UCSD-AML1 (cell line): ENCODE results near the gene RBM39.
"Not testable (repeated sequence)": the region's sequence is repeated elsewhere in the genome, so short reads cannot be mapped to it uniquely, and the experiment has no call there.

Experiments used
- DNase-seq: peaks from one replicate; lab custom pipeline; 2025; ENCODE audit not compliant: unreplicated experiment; lab: John Stamatoyannopoulos, UW

RBM39 gene

DNA sequence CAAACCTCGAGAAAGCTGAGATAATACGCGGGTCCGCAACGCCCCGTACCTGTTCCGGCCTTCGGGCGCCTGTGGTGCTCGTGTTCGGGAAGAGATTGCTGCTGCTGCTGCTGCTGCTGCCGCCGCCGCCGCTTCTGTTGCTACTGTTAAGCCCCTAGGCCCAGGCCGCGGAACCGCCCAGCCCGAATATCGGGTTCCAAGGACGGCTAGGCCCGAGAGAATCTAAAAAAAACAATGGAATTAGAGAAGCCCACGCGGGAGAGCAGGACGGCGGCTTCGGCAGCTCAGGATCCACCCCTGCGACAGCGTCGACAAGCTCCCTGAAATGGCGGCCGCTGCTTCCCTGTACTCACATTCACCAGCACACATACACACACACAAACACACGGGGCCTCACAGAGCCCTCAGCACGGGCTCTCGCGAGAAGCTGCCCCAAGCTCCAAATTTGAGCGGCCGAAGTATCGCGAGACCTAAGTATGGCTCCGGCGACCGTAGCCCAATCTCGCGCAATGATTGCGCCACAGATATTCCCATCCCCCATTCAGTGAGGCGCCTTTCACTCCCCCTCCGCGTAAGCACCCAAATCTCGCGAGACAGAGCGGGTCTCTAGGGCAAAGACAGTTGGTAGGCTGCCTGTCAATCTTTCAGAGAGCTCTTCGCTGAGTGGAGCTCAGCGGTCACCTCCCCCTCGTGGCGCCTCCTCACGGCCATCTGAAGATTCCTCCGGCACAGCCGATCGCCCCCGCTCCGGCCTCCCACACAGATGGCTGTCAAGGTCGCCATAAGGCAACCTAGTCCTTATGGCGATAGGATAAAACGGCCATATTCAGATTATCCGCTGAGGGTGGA, at the start of gene RBM39:
RBM39 (minus strand) TSS at position 369 of the 849 bp plus-strand sequence. CDS start 1,386 bp downstream, outside the sequence.
- DNase-seq: peak; percentile 99

DNA sequence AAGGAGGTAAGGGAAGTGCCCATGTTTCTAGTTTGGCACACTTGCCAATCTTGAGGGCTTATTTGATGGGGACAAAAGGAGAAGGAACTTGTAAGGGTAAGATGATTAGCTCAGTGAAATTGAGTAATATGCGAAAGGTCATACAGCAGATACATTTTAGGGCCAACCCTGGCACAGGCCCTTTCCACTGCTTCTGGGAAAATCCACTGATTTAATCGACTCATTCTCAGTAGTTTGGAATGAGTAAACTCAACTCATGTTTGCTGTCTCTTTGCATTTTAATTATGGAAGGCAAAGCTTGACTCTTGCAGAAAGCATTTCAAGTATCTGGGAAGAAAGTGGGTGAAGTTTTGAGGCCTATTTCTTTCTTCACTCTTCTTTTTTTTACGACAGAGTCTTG, 49.8 kb upstream of the RBM39 start:
- no peak for DNase-seq

DNA sequence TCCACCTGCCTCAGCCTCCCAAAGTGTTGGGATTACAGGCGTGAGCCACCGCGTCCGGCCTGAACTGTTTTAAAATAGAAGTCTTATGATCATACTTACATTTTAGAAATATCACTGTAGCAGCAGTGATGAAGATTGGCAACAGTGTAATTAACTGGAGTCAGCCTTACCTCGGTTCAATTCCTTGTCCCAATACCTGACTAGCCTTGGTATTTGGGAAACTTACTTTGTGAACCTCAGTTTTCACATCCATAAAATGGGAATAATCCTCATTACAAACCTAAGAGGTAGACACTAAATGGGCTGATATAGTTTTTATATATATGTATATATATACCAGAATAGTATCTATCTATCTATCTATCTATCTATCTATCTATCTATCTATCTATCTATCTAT, 49.0 kb upstream of the RBM39 start:
- DNase-seq: no peak

DNA sequence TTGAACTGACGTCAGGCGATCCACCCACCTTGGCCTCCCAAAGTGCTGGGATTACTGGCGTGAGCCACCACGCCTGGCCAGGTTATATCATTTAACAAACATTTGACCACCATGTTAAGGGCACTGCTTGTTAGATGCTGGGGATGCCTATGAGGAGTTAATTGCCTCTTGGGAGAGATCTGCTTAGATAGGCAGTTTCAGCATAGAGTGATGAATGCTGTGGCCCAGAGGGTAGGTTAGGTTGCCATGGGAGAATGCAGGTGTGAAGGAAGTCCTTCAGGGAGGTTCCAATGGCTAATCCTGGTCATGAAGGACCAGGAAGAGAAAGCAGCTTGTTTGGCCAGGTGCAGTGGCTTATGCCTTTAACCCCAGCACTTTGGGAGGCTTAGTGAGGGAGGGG, 46.7 kb upstream of the RBM39 start:
- DNase-seq: no peak

DNA sequence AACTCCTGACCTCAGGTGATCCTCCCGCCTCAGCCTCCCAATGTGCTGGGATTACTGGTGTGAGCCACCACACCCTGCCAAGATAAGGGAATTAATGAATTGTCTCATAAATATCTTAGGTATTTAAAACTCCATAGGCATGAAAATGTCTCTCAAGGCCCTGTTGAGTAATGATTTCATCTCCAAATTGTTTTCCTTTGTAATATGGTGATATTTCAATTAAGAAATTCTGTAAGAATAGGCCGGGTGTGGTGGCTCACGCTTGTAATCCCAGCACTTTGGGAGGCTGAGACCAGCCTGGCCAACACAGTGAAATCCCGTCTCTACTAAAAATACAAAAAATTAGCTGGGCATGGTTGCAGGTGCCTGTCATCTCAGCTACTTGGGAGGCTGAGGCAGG, 43.5 kb upstream of the RBM39 start:
- not testable (repeated sequence) for DNase-seq

DNA sequence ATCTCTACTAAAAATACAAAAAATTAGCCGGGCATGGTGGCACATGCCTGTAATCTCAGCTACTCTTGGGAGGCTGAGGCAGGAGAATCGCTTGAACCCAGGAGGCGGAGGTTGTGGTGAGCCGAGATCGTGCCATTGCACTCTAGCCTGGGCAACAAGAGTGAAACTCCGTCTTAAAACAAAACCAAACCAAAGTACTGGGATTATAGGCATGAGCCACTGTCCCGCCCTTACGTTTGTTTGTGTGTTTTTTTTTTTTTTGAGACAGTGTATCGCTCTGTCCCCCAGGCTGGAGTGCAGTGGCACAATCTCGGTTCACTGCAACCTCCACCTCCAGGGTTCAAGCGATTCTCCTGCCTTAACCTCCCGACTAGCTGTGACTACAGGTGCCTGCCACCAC, 41.8 kb upstream of the RBM39 start:
- not testable (repeated sequence) for DNase-seq

DNA sequence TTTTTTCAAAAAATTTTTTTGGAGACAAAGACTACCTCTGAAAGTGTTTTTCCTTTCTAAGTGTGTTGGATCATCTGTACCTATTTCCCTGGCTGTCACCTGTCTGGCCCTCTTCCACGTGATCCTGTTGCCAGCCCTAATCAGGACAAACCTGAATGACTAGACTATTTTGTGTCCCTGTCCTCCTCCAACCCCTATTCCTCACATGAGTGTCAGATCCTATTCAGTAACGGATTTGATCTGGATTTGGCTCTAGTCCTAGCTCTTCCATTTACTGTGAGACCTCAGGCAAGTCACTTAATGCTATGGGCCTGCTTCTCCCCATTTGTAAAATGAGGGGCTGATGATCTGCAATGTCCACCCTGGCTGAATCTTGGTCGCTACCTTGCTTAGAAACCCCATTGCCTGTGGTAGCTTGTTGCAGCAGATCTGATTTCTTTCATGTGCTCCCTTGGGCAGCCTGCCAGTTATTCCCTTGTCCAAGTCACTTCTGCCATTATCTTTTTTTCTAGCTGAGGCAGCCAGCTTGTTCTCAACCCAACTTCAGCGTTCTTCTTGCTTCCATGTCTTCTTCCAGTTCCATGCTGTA, 34.5 kb upstream of the RBM39 start:
- DNase-seq: no peak

DNA sequence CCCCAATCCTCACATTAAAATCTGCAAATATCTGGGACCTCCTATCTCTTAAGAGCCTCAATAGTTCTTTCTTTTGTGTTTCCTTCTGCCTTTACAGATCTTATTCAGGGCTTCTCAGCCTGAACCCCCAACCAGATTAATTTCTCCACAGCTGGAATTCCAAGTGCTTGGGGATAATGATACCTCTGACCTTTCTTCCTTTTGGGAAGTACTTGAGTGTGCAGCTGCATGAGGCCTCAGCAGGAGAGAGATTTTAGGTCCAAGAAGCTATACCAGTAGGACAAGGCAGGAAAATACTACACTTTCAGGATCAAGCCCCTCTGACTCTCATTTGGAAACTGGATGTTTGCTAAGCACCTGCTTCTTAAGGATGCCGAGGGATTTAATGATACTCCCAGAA, 32.3 kb upstream of the RBM39 start:
- DNase-seq: no peak

DNA sequence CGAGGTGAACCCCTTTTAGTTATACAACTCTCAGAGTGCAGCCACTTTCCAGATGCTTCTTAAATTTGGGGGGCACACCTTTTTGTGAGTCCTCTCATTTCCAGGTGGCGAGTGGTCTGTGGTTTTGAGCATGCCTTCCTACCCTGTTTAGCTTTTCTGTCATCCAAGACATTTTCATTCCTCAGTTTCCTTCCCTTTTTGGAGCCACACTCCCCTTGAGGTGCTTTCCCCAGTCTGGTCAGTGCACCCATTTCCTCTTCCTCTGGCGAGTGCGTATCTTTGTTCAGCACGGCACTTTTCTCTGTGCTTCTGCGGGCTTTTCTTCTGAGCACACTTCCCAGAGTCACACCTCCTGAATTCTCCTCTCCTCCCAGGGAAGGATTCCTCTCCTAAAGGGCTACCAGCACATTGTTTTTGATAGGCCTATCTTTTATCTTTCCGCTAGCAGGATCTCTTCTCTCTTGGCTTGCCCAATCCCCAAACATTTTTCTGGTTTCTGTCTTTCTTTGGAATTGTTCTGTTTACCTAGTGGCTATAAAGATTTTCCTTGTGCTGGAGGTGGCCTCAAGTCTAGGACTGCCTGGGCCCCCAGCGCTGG, 31.2 kb upstream of the RBM39 start:
- DNase-seq: peak; percentile 68

DNA sequence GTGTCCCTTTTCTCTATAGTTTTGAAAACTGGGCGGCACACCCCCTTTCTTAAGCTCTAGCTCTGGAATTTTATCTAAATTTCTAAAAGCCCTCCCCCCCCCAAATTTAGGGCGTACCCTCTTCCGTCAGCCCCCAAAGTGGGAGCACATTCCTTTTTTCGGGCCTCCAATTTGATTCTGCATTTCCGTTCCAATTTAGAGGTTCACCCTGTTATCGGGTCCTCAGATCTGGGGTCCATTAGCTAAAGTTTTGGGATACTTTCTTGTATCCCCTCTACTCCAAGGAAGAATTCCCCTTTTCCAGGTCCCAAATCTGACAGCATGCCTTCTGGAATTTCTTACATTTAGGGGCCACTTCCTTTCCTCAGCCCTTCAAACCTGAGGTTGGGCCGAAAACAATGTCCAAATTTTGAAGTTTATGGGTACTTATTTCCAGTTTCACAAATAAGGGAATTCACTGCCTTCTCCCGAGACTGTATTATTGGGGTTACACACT, 30.6 kb upstream of the RBM39 start:
- no peak for DNase-seq

DNA sequence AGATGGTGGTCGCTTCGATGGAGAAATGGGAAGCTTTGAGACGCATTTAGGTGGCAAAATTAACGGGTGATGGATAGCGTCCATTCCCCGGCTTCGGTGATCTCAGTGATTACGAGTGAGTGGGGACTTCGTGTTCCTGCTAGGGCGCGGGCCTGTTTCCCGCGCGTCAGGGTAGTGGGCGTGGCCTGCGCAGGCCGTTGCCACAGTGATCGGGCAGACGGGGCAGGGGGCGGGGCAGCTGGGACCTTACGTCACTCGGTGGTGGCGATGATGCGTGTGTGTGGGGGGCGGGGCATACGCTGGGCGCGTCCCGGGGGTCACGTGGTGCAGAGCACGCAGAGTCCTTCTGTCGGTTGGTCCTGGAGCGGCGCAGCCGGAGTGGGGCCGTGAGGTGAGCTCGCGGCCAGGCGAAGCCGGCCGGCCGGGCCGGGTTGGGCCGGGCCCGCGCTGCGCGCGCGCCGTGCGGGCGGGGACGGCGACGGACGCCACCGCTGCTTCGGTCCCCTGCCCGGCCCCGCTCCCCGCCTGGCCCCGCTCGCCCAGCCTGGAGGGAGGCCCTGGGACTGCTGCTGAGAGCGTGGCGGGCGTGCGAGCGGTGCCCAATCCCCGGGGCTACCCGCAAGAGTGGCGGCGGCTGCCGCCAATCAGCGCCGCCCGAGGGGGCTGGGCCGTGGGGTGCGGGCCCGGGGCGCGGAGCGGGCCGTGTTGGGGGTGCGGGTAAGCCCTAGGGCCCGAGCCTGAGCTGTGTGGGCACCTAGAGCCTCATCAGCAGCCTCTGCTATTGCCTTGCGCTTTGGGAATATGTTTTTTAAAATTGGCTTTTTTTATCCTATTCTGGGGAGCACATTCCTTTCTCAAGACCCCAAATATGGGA, 29.9 kb upstream of the RBM39 start, which contains the start of gene PHF20:
PHF20 (plus strand) TSS at position 327 of the 874 bp plus-strand sequence. CDS start 29,508 bp downstream, outside the sequence.
- peak; percentile 97 for DNase-seq

DNA sequence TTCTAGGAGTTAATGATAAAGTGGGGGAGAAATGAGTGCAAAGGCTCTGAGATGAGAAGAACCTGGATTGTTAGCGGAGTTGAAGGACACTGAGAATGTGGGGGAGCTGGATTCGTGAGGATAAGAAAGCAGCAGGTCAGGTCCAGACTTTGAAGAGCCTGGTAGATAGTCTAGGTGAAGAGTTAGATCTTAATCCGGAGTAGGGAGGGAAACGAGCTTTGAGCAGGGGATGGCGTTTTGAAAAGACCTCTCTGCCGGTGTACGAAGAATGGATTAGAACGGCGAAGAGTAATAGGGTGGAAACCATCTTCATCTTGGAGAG, 29.3 kb upstream of the RBM39 start:
- DNase-seq: no peak

DNA sequence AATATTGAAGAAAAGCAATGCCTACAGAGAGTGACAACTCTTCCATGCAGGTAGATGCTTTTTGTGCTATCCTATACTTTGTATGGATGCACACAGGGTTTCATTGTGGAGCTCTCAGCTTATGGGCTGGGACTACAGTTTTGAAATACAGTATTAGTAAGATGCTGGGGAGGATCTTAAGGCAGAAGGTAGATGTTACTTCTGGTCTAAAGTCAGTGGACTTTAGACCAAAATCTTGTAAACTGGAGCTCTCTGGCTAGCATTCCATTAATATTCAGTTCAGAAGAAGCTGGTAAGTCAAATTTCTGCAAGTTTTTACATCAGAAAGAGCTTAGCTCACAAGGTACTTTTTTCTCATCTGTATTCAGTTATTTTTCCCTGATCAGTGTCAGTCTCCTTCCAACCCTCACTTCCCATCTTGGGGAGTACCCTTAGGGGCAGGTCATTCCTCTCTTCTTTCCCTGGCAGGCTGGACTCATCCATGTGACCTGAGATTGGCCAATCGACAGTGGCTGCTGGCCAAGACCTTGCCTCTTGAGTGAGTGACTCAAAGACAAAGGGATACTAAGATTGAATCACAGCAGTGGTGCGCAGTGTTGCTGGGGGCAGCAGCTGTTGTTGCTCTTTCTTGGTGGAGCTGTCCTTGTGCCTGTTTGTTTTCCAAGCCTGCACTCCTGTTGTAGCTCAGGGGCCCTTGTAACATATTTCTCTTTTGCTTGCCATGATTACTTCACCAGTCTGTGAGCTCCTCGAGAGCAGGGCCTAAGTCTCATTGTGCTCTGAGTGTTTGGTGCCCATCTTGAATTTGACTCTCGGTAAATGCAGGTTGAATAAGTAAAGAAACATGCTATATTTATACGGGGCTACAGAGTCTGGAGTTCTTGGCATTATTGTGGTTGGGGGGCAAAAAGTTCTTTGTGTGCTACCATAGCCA, 26.9 kb upstream of the RBM39 start:
- DNase-seq: peak; percentile 31

DNA sequence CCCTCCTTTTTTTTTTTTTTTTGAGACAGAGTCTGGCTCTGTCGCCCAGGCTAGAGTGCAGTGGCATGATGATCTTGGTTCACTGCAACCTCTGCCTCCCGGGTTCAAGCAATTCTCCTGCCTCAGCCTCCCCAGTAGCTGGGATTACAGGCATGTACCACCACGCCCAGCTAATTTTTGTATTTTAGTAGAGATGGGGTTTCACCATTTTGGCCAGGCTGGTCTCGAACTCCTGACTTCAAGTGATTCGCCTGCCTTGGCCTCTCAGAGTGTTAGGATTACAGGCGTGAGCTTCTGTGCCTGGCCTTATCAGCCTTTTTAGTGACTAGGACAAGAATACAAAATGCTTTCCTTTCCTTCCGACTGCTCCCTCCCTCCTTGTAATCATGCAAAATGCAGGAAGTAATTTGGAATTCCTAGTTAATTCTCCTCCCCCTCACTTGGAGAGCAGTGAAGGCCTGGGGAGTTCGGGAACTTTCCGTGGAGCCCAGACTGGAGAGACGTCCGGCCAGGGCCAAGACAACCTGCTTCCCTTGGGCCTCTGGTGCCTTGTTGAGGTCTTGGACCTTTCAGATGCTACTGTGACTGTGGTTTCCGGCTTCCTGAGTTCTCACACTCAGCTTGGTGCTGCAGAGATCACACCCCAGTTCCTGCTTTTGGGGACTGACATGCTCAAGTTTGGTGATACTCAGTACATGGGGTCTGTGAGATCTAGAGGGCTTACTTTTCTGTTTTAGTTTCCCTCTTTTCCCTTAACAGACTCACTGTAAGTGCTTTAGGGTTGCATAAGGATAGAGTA, 25.8 kb upstream of the RBM39 start:
- DNase-seq: peak; percentile 78

DNA sequence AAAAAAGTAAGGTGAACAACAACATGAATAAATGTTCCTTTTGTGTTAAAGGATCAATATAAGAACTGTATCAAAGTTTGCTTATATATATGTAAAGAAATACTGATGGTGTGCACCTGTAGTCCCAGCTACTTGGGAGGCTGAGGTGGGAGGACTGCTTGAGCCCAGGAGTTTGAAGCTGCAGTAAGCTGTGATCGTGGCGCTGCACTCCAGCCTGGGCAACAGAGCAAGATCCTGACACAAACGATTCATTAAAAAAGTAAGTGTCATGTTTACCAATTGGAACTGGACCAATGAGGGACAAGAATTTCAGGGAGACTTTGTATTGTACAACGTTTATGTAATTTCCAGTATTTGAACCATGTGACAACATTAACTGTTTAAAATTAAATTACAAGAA, 24.8 kb upstream of the RBM39 start:
- no peak for DNase-seq

DNA sequence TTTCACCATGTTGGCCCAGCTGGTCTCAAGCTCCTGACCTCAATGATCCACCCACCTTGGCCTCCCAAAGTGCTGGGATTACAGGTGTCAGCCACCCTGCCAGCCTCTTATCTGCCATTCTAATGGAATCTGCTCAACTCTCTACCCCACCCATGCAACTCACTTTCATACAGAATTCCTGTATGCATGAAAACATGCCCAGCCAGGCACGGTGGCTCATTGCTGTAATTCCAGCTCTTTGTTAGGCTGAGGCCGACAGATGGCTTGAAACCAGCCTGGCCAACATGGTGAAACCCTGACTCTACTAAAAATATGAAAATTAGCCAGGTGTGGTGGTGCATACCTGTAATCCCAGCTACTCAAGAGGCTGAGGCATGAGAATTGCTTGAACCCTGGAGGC, 22.9 kb upstream of the RBM39 start:
- DNase-seq: not testable (repeated sequence)

DNA sequence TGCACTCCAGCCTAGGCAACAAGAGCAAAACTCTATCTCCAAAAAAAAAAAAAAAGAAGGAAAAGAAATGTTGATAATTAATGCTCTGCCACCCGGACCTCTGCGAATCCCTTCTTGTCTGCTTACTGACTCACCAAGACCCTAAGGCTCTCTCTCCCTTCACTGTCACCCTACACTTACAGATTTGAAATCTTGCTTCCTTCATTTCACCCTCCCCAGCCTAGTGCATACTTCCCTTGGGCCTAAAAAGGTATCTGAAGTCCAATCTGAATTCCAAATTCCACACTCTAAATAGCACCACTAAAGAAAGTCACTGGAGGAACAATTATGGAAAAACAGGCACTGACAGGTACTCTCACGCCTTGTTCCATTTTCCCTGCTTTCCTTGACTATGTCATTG, 20.4 kb upstream of the RBM39 start:
- DNase-seq: no peak

DNA sequence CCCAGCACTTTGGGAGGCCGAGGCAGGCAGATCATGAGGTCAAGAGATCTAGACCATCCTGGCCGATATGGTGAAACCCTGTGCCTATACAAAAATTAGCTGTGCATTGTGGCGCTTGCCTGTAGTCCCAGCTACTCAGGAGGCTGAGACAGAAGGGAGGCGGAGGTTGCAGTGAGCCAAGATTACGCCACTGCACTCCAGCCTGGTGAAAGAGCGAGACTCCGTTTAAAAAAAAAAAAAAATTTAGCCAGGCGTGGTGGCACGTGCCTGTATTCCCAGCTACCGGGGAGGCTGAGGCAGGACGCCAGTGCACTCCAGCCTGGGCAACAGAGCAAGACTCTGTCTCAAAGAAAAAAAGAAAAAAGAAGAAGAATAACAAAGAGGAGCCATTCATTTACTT, 19.5 kb upstream of the RBM39 start:
- not testable (repeated sequence) for DNase-seq

DNA sequence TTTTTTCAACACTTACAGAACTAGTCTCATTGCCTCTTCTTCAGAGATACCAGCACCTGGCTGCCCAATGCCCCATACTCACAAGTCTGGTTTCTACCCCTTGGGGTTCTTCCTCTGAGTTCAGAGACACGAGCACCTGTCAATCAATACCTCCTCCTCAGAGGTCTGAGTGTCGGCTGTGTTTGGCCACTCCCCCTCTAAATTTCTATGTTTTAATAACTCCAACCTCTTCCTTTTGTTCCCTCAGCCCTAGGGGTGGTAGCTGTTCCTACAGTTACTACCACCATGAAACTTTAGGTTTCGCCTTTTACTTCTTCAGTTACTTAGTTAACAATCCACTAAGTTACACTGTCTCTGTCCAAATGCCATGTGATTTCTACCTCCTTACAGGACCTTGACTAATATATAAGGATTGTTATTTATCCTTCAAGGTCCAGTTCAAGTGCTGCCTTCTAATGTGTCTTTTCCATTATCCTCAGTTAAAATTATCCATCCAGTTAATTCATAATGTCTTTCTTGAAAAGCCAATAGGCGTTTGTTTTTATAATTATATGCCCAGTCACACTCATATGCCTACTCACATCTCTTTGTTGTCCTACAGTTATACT, 15.1 kb upstream of the RBM39 start:
- DNase-seq: no peak
